HG03342 (cell line): ENCODE data around the gene TAF5L.
A peak's percentile ranks its signal among the peaks of the same experiment; 100 is the strongest.

ENCODE experiments used
- ATAC-seq: cut with Tn5 transposase; IDR thresholded peaks from one replicate; pipeline ENCODE4 v1.9.1; 2021; ENCODE audit warnings: mild to moderate bottlenecking, moderate library complexity; ENCODE audit not compliant: unreplicated experiment

TAF5L gene

GRCh38 chr1:229625915-229626831 lies at the start of gene TAF5L, which contains the start of gene URB2:
Gene TAF5L, minus strand, starts transcription at chr1:229626122. Its CDS starts 11,640 bp downstream, at chr1:229614482.
Gene URB2, plus strand, starts transcription at chr1:229626247. Its CDS starts 1,387 bp downstream, at chr1:229627634.
- peak; percentile 87 for ATAC-seq

DNA sequence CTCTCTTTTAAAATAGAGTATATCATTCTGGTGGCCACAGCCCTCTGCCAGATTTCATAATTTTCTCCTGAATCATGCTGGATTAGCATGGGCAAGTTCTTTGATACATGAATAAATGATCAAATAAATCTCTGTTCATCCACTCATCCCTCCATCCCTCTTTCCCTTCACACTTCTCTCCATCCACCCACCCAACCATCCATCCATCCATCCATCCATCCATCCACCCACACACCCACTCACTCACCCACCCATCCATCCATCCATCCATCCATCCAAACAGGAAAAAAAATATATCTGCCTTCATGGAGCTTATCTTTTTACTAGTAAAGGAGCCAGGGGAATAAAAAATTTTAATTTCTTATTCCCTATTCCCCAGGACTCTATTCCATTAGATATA lies 49.5 kb upstream of the TAF5L start:
- ATAC-seq: no peak

DNA sequence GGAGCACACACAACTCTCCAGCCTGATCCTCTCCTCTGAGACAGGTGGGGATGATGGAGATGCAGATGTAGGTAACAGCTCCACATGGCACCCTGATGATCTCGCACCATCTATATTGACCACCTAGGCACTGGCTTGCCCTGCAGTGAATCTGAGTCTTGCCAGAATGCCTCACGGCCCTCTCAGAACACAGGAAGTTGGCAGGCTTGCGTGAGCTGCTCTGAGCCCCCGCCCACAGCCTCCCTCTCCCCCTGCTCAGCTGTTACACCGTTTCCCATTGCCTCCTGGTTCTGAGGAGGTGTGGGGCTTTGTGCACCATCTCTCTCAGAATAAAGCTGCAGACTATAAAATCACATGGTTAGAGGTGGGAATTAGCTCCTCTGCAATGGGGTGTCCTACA lies 48.1 kb upstream of the TAF5L start:
- ATAC-seq: no peak

- no peak for ATAC-seq
These were observed 46.3 kb upstream of the TAF5L start for GRCh38 chr1:229672246-229672645.

DNA sequence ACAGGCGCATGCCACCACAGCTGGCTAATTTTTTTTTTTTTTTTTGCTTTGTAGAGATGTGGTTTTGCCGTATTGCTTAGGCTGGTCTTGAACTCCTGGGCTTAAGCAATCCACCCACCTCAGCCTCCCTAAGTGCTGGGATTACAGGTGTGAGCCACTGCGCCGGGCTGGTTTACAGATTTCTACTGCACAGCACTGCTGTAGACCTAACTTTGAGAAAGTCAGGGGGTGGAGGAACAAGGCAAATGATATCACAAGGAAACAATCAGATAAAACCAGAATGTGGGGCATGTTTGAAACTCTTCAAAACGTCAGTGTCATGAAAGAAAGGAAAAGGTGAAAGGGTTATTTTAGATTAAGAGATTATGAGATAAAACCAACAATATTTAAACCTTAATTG lies 45.4 kb upstream of the TAF5L start:
- no peak for ATAC-seq

DNA sequence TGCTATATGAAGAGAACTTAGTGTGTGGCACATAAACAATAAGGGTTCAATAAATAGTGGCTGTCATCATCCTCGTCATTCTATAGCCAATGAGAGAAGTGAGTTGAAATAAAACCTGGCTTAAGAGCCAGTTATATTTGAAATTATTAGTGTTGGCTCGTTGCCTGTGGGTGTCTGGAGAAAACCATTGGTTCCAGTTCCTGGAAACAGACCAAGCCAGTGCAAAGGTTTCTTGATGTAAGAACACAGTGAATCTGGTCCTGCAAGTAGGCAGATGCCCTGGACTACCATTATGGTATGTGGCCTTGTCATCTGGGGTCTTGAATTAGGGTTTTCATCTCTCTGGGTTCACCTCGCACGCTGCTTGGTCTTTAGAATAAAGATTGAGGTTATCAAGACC lies 43.4 kb upstream of the TAF5L start:
- ATAC-seq: no peak

GRCh38 chr1:229666585-229666984 lies 40.7 kb upstream of the TAF5L start:
- ATAC-seq: no peak

DNA sequence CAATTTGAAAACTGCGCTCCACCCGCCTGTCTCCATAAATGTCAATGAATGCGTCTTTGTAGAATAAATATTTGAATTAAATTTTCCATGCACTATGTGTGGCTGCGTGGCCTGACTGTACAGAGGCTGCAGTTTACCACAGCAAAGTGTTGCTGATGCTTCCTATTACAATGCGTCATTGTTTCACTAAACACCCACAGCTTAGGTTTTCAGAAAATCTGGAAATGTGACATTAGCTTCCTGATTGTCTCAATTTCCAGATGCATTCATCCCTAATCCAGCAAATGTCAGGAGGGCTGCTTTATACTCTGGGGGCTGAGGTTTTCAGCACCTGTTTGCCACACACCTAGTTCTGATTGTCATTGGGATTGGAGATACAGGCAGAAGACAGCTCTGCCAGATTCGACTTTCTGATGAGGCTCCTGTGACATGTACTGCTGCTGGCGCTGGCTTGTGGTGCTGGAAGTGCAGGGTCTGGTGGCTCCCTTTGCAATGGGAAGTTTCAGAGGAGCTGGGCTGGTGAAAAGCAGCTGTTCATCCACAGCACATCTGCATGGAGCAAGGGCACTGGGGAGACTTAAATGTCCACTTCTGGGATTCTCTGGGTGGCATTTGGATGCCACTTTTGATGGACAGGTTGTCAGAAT lies 40.1 kb upstream of the TAF5L start:
- ATAC-seq: no peak

DNA sequence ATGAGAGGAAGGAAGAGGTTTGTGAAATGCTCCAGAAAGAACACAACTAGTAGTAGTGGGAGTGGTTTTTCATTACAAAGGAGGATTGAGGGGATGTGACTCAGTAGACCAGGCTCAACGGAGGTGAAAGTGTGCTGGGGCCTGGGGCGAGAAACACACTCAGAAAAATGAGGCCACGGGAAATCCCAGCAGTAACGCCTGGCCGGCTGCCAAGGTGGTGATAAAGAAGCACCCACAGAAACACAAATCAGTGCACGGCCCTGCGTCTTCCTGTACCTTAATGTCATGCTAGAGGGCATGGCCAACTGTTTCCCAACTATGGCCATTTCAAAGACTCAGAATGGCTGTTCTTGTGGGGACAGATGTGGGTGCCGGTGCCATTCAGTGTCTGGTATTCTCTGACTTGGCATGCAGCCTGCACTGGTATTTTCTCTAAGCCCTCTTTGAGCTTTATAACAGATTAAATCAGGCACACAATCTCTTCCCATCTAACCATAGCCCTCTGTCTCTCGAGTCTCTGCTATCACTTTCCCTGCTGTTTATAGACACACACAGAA lies 38.3 kb upstream of the TAF5L start:
- no peak for ATAC-seq

DNA sequence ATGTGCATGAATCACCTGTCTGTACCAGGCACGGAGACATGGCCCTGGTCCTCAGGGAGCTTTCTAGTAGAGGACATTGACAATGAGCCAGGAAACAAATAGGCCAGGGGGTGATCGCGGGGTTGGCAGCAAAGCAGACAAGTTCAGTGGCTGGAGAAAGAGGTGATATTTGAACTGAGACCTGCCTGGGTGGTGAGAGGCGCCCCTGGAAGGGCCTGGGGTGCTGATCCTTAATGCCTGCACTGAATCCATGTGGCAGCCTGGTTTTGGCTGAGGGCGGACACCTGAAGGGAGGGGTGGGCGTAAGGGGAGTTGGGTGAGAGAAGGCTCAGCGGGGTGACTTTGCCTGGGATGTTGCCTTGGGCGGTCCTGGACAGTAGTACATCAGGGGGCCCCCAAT lies 36.0 kb upstream of the TAF5L start:
- ATAC-seq: no peak

DNA sequence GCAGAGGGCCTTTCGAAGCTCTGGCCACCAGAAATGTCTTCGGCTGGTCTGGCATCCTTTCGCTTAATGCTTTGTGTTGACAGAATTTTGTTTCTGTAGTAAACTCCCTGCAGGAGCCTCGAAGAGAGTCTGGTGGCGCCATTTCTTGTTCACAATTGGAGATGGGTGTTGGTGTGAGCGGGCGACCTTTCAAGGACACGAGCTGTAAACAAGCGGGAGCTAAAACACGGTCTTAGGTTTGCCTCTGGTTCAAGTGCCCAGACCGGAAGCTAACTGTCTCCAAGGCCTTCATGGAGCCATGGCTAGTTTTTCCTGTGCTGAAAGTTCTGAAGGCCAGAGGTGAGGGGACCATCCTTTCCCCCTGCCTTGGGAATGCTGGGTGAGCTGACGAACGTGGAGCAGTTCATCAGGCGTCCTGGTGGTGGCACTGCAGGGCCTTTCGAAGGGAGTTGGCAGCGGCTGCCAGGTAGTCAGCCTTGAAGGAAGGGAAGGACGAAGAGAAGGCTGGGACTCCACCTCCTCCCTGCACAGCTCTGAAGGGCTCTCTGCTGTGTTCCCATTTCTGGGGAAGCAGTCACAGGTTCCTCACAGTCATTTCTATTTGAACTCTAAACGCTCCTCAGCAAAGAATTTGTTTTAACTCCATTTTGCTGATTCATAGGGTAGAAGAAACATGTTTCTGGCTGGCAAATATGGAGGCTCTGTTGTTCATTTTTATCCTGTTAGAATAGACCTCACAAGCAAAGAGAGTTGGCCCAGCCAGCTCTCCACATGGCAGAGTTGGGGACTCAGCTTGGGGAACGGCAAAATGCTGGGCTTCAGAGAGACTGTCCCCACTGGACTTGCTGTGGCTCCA lies 35.3 kb upstream of the TAF5L start:
- ATAC-seq: peak; percentile 82

GRCh38 chr1:229657993-229658755 lies 32.3 kb upstream of the TAF5L start:
- ATAC-seq: no peak

GRCh38 chr1:229655781-229656180 lies 29.9 kb upstream of the TAF5L start:
- no peak for ATAC-seq

DNA sequence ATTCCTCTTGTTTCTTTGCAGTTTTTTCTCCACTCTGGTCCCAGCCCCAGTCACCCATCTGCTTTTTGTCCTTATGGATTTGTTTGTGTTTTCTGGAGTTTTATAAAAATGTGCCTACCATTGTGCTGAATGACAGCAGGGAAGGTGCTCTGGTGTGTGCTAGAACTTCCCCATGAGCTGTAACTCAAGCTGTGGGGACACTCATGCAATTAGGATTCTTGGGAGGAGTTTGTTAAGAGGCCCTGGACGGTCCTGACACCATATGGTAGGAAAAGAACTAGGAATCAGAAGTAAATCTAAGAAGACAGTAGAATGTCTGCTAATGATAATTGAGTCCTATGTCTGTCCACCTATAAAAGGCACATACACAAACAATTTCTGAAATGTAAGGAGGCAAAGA lies 27.5 kb upstream of the TAF5L start:
- ATAC-seq: no peak

- no peak for ATAC-seq
These were observed 25.6 kb upstream of the TAF5L start for GRCh38 chr1:229651546-229651945.

DNA sequence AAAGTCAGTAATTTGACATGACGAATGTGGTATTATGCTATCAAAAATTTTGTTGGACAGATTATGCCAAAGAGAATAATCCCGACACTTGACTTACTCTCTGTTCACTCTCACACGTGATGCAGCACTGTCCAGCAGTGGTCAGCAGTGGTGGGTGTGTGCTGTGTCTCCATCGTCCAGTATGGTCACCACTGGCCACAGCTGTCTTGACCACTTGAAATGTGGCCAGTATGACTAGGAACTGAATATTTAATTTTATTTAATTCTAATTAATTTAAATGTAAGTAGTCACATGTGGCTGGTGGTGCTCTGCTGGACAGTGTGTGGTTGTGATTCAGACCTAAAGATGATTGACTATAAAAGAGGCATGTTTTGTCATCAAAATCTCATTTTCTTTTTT lies 24.1 kb upstream of the TAF5L start:
- ATAC-seq: no peak

GRCh38 chr1:229648406-229648805 lies 22.5 kb upstream of the TAF5L start:
- ATAC-seq: no peak

DNA sequence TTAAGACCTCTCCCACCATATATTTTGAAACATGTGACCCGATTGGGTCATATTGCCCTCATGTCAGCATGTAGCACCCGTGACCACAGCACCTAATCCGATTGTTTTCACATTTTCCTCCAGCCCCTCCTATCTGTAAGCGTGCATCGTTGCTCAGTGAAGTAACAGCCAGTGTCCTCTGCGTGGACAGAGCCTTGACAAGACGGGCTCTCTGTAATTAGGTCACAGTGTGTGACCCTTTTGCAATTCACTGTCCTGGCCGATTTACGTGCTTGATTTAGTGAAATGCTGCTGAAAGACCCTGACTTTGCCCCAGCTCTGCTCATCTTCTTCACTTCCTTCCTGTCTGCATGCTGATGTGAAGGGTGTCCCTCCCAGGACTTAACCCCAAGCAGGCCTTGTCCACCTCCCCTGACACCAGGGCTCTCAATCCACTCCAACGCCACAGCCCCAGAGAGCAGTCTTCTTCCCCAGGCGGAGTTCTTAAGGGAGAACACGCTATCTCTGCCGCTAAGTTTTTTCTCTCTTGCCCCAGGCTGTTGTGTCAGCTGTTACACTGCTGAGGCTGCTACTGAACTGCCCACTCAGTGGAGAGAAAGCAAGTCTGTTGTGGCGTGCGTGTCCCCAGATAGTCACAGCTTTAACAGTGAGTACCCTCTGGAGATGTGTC lies 19.5 kb upstream of the TAF5L start:
- no peak for ATAC-seq

DNA sequence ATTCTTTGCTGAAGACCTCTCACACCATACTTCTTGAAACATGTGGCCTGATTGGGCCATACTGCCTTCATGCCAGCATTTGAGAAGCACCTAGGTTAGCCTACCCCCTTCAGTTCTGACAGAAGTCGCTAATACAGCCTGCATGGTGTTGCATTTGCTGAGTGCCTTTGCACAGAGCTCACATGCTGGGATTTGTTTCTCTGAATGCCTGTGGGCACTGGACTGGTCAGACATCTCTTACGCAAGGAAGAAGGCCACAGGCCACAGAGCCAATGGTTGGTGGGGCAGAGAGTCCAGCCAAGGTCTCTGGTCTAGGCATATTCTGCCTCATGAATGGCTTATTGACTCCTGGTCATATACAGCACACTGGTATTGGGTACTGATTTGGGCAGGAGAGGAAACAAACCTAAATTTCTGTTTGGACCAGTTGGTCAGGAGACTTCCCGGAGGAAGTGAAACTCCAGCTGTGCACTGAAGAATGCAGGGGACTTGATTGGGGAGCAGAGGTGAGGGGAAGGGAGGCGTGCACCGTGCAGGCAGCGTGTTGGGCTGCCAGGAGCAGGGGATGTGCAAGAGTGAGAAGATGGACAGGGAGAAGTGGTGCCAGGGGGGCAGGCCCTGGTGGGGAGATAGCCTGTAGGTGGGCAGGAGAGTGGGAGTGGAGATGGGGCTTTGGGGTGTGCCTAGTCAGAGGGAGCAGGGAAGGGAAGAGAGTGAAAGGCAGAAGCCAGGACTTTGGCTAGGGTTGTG lies 18.2 kb upstream of the TAF5L start:
- ATAC-seq: no peak
